Measurements from ENCODE around the gene FRAT1. TPM values are rescaled to one million over a fixed set of nuclear protein-coding genes. Genes with fewer than 3 reads are reported as not detected.
"Not testable (repeated sequence)": the region's sequence is repeated elsewhere in the genome, so short reads cannot be mapped to it uniquely, and the experiment has no call there.

Gene FRAT1
- total RNA-seq, 2 donors from 2014 or later, result 2.4 to 3.0 TPM

- Mint-ChIP-seq H3K4me3 (peak within 1 kb of the TSS; percentile 95), H3K9me3 (no peaks in the 10 kb centered on the region), H3K36me3 (no peaks in the 10 kb centered on the region), H3K27me3 (no peaks in the 10 kb centered on the region), H3K4me1 (ENCODE audit: low read depth in 2 of 2) (peaks cover 28 to 33% of the 10 kb centered on the region in 2 donors), H3K27ac (peak within 1 kb of the TSS; percentile 81 to 86)
- ATAC-seq (peak; percentile 94 to 96), DNase-seq (ENCODE audit: low spot score) (peak; percentile 93)
Observed at GRCh38 chr10:97334370-97335175, 15.5 kb downstream of the FRAT1 start, which contains the start of gene FRAT2. TSS of gene FRAT2 (minus strand) at chr10:97334729. CDS start at chr10:97334572, 157 bp downstream.

DNA sequence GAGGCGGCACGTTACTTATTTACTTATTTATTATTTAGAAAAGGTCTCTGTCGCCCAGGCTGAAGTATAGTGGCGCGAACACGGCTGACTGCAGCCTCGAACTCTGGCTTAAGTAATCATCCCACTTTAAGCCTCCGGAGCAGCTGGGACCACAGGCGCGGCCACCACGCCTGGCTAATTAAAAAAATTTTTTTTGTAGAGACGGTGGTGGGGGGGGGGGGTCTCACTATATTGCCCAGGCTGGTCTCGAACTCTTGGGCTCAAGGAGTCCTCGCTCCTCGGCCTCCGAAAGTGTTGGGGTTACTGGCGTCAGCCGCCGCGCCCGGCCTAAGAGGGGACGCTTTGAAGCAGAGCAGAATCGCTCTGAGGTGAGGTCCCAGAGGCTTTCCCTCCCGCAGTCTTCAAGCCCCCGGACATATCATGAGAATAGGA is 16.1 kb downstream of the FRAT1 start:
- no peak overlapping the region for H3K4me3 Mint-ChIP-seq
- ATAC-seq (no peak), DNase-seq (ENCODE audit: low spot score) (no peak)
- H3K36me3 Mint-ChIP-seq, result no peaks in the 10 kb centered on the region
- H3K27me3 Mint-ChIP-seq, result no peaks in the 10 kb centered on the region
- no peak overlapping the region for H3K27ac Mint-ChIP-seq
- H3K9me3 Mint-ChIP-seq, result no peaks in the 10 kb centered on the region
- H3K4me1 Mint-ChIP-seq (ENCODE audit: low read depth in 2 of 2), result peaks cover 23 to 27% of the 10 kb centered on the region in 2 donors

- ATAC-seq (no peak), DNase-seq (ENCODE audit: low spot score) (no peak)
- Mint-ChIP-seq H3K4me1 (ENCODE audit: low read depth in 2 of 2) (peaks cover 23 to 27% of the 10 kb centered on the region in 2 donors), H3K27me3 (no peaks in the 10 kb centered on the region), H3K36me3 (no peaks in the 10 kb centered on the region), H3K9me3 (no peaks in the 10 kb centered on the region), H3K27ac (no peak overlapping the region), H3K4me3 (peak overlapping the region; percentile 60)
Observed at GRCh38 chr10:97336006-97336405, 16.9 kb downstream of the FRAT1 start.

GRCh38 chr10:97336446-97336845 is 17.4 kb downstream of the FRAT1 start:
- DNase-seq (ENCODE audit: low spot score) (no peak), ATAC-seq (no peak)
- H3K9me3 Mint-ChIP-seq, result no peaks in the 10 kb centered on the region
- H3K27ac Mint-ChIP-seq, result no peak overlapping the region
- H3K4me3 Mint-ChIP-seq, result peak overlapping the region; percentile 60
- H3K27me3 Mint-ChIP-seq, result no peaks in the 10 kb centered on the region
- peaks cover 19 to 22% of the 10 kb centered on the region in 2 donors for H3K4me1 Mint-ChIP-seq (ENCODE audit: low read depth in 2 of 2)
- no peaks in the 10 kb centered on the region for H3K36me3 Mint-ChIP-seq

GRCh38 chr10:97336942-97337831 is 18.1 kb downstream of the FRAT1 start:
- Mint-ChIP-seq H3K27me3 (no peaks in the 10 kb centered on the region), H3K27ac (peak overlapping the region in 1 of 2 donors; percentile 18), H3K4me3 (peak overlapping the region; percentile 60), H3K4me1 (ENCODE audit: low read depth in 2 of 2) (peaks cover 16 to 17% of the 10 kb centered on the region in 2 donors), H3K9me3 (no peaks in the 10 kb centered on the region), H3K36me3 (no peaks in the 10 kb centered on the region)
- ATAC-seq (no peak), DNase-seq (ENCODE audit: low spot score) (no peak)

DNA sequence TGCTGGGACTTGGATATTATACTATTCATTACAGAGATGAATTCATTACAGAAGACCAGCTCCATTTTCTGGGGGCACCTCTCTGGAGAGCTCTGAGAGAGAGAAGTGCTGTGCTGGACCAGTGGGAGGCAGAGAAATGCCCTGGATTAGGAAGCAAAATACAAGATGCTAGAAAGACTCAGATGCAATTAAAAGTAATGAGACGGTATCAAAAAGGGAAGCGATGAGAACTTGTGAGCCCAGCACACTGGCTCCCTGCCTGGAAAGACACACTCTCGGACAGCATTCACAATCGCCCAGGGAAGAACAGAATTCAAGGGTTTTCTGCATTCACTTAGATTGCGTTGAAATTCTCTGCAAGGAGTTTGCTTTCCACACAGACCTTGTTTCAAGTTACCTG is 19.0 kb downstream of the FRAT1 start:
- Mint-ChIP-seq H3K4me3 (no peak overlapping the region), H3K4me1 (ENCODE audit: low read depth in 2 of 2) (peaks cover 7 to 8% of the 10 kb centered on the region in 2 donors), H3K27me3 (no peaks in the 10 kb centered on the region), H3K27ac (peak overlapping the region in 1 of 2 donors; percentile 18), H3K36me3 (no peaks in the 10 kb centered on the region), H3K9me3 (no peaks in the 10 kb centered on the region)
- no peak for ATAC-seq
- no peak for DNase-seq (ENCODE audit: low spot score)

DNA sequence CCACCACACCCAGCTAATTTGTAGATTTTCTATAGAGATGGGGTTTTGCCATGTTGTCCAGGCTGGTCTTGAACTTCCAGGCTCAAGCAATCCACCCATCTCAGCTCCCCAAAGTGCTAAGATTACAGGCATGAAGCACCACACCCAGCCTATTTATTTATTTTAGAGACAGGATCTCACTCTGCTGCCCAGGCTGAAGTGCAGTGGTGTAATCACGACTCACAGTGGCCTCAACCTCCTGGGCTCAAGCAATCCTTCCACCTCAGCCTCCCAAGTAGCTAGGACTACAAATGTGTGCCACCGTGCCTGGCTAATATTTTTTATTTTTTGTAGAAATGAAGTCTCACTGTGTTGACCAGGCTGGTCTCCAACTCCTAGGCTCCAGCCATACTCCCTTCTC is 22.3 kb downstream of the FRAT1 start:
- no peaks in the 10 kb centered on the region for H3K9me3 Mint-ChIP-seq
- DNase-seq (ENCODE audit: low spot score) (no peak), ATAC-seq (no peak)
- no peaks in the 10 kb centered on the region for H3K36me3 Mint-ChIP-seq
- no peaks in the 10 kb centered on the region for H3K27me3 Mint-ChIP-seq
- H3K27ac Mint-ChIP-seq, result no peak overlapping the region
- H3K4me1 Mint-ChIP-seq (ENCODE audit: low read depth in 2 of 2), result no peaks in the 10 kb centered on the region
- H3K4me3 Mint-ChIP-seq, result no peak overlapping the region

DNA sequence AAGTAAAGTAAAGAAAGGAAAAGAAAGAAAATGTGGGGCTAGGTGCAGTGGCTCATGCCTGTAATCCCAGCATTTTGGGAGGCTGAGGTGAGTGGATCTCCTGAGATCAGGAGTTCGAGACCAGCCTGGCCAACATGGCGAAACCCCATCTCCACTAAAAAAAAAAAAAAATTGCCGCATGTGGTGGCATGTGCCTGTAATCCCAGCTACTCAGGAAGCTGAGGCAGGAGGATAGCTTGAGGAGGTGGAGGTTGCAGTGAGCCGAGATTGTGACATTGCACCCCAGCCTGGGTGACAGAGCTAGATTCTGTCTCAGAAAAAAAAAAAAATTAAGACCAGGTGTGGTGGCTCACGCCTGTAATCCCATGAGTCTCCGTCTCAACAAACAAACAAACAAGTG is 24.6 kb downstream of the FRAT1 start:
- not testable (repeated sequence) for H3K9me3 Mint-ChIP-seq; H3K4me1 Mint-ChIP-seq (ENCODE audit: low read depth in 2 of 2); ATAC-seq; H3K4me3 Mint-ChIP-seq; H3K27ac Mint-ChIP-seq; H3K36me3 Mint-ChIP-seq; H3K27me3 Mint-ChIP-seq; DNase-seq (ENCODE audit: low spot score)

GRCh38 chr10:97347317-97347716 is 28.2 kb downstream of the FRAT1 start:
- Mint-ChIP-seq H3K27me3 (no peaks in the 10 kb centered on the region), H3K4me1 (ENCODE audit: low read depth in 2 of 2) (no peaks in the 10 kb centered on the region), H3K27ac (no peak overlapping the region), H3K36me3 (no peaks in the 10 kb centered on the region), H3K4me3 (no peak overlapping the region), H3K9me3 (no peaks in the 10 kb centered on the region)
- ATAC-seq (no peak), DNase-seq (ENCODE audit: low spot score) (no peak)

DNA sequence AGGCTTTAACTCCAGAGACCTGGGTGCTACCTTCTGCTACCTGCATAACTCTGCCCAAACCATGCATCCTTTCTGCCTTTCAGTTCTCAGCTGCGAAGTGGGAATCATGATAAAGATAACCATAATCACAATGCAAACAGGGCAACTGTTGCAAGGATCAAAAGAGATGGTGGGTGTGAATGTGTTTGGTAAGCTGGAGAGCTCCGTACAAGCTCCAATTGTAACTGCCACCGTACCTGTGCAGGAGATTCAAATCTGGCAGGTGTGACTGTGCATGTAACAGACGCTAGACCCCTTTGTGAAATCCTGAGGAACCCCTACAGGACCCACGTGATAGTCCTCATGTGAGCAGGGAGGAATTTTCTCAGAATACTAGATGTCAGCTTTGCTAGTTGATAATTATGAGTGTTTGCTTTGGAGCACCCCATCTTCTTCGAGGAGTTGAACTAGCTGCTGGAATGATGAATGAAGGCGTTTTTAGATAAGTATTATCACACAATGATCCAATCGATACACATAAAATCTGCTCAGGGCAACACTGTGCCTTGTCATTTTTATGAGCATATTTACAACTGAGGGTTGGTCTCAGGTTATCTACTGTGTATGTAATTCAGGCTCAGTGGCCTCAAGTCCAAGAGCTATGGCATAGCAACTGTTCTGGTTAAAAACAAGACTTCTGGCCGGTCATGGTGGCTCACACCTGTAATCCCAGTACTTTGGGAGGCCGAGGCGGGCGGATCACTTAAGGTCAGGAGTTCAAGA is 30.9 kb downstream of the FRAT1 start:
- Mint-ChIP-seq H3K36me3 (no peaks in the 10 kb centered on the region), H3K4me1 (ENCODE audit: low read depth in 2 of 2) (no peaks in the 10 kb centered on the region), H3K9me3 (no peaks in the 10 kb centered on the region), H3K27me3 (no peaks in the 10 kb centered on the region), H3K27ac (no peak overlapping the region), H3K4me3 (no peak overlapping the region)
- ATAC-seq (no peak), DNase-seq (ENCODE audit: low spot score) (no peak)

GRCh38 chr10:97353945-97354344 is 34.9 kb downstream of the FRAT1 start:
- no peak for ATAC-seq
- DNase-seq (ENCODE audit: low spot score), result no peak
- H3K36me3 Mint-ChIP-seq, result no peaks in the 10 kb centered on the region
- no peaks in the 10 kb centered on the region for H3K9me3 Mint-ChIP-seq
- H3K4me3 Mint-ChIP-seq, result no peak overlapping the region
- peaks cover 14 to 15% of the 10 kb centered on the region in 2 donors for H3K4me1 Mint-ChIP-seq (ENCODE audit: low read depth in 2 of 2)
- H3K27ac Mint-ChIP-seq, result no peak overlapping the region
- no peaks in the 10 kb centered on the region for H3K27me3 Mint-ChIP-seq

GRCh38 chr10:97355571-97355975 is 36.5 kb downstream of the FRAT1 start:
- Mint-ChIP-seq H3K27me3 (no peaks in the 10 kb centered on the region), H3K4me3 (peak overlapping the region; percentile 66), H3K9me3 (no peaks in the 10 kb centered on the region), H3K27ac (peak overlapping the region; percentile 83 to 84), H3K4me1 (ENCODE audit: low read depth in 2 of 2) (peaks cover 14 to 15% of the 10 kb centered on the region in 2 donors), H3K36me3 (no peaks in the 10 kb centered on the region)
- no peak for DNase-seq (ENCODE audit: low spot score)
- ATAC-seq, result no peak

DNA sequence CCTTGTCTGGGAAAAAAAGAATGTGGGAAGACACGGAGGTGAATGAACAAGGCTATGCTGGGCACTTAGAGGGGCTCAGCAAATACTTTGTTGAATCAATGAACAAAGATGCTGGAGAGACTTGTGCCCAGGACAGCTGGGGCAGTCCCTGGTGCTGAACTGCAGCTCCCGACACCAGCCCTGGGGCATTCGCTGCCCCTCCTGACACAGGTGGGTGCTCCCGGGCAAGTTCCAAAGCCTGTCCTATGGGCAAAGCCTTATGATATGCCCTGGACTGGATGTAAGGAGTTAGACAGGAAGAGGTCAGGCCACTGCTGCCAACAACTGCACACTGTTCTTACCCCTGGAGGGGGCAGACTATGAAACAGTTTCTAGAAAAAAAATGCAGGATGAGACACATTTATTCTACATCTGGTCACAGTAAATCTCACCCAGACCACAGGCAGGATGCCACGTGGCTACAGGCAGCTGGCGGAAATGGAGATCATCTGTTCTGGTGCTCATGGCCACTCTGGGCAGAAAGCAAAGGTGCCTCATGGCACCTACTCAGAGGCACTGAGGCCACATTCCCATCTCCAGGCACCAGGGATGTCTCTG is 37.3 kb downstream of the FRAT1 start:
- H3K36me3 Mint-ChIP-seq, result no peaks in the 10 kb centered on the region
- H3K4me3 Mint-ChIP-seq, result peak overlapping the region; percentile 66
- H3K4me1 Mint-ChIP-seq (ENCODE audit: low read depth in 2 of 2), result peaks cover 14 to 15% of the 10 kb centered on the region in 2 donors
- peak; percentile 73 for DNase-seq (ENCODE audit: low spot score)
- peak; percentile 84 to 87 for ATAC-seq
- H3K27ac Mint-ChIP-seq, result peak overlapping the region; percentile 83 to 84
- H3K27me3 Mint-ChIP-seq, result no peaks in the 10 kb centered on the region
- H3K9me3 Mint-ChIP-seq, result no peaks in the 10 kb centered on the region

All from natural killer cell treated with Interleukin-12 subunit alpha and Interleukin-12 subunit beta and Interleukin-15 and Interleukin-18, amount 100 ng/mL, for 72 hours (primary cell).